Measurements from ENCODE around the gene LASP1NB.

DNA sequence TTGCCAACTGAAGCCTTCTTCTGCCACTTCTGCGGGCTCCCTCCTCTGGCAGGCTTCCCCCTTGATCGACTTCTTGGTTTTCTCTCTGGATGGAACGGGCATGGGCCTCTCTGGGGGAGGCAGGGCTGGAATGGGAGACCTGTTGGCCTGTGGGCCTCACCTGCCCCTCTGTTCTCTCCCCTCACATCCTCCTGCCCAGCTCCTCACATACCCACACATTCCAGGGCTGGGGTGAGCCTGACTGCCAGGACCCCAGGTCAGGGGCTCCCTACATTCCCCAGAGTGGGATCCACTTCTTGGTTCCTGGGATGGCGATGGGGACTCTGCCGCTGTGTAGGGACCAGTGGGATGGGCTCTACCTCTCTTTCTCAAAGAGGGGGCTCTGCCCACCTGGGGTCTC lies 6.5 kb upstream of the LASP1NB start:
- TF ChIP-seq CTCF (IDR thresholded peaks at IDR 0.05 in 8 of 11, conservative IDR thresholded peaks at IDR 0.05 in 3 of 11): no peak
- TF ChIP-seq POLR2A (IDR thresholded peaks at IDR 0.05): no peak
- no peak for TF ChIP-seq POLR2AphosphoS5 (IDR thresholded peaks at IDR 0.05)
